ENCODE data around the gene NACC2.
"Not testable (repeated sequence)": the region's sequence is repeated elsewhere in the genome, so short reads cannot be mapped to it uniquely, and the experiment has no call there.

The NACC2 gene

GRCh38 chr9:136079211-136079915 lies 15.7 kb downstream of the NACC2 start:
- no peak for DNase-seq

GRCh38 chr9:136078498-136079011 lies 16.5 kb downstream of the NACC2 start:
- no peak for DNase-seq

GRCh38 chr9:136078024-136078423 lies 17.1 kb downstream of the NACC2 start:
- DNase-seq = no peak

GRCh38 chr9:136077491-136077890 lies 17.6 kb downstream of the NACC2 start:
- no peak for DNase-seq

GRCh38 chr9:136075881-136076678 lies 19.0 kb downstream of the NACC2 start:
- DNase-seq = no peak

- DNase-seq = no peak
Observed at GRCh38 chr9:136075134-136075841, 19.8 kb downstream of the NACC2 start.

- no peak for DNase-seq
Observed at GRCh38 chr9:136074706-136075105, 20.4 kb downstream of the NACC2 start.

- no peak for DNase-seq
Observed at GRCh38 chr9:136062657-136063439, 32.2 kb downstream of the NACC2 start.

- DNase-seq = not testable (repeated sequence)
Observed at GRCh38 chr9:136061916-136062315, 33.2 kb downstream of the NACC2 start.

GRCh38 chr9:136061405-136061804 lies 33.7 kb downstream of the NACC2 start:
- DNase-seq = no peak

GRCh38 chr9:136060671-136061371 lies 34.3 kb downstream of the NACC2 start:
- no peak for DNase-seq

- DNase-seq = no peak
Observed at GRCh38 chr9:136059851-136060670, 35.0 kb downstream of the NACC2 start.

GRCh38 chr9:136059321-136059791 lies 35.7 kb downstream of the NACC2 start:
- no peak for DNase-seq

GRCh38 chr9:136058801-136059302 lies 36.2 kb downstream of the NACC2 start:
- no peak for DNase-seq

- DNase-seq = no peak
Observed at GRCh38 chr9:136058084-136058483, 37.0 kb downstream of the NACC2 start.

GRCh38 chr9:136057236-136058081 lies 37.6 kb downstream of the NACC2 start:
- DNase-seq = no peak

GRCh38 chr9:136056546-136057235 lies 38.4 kb downstream of the NACC2 start:
- DNase-seq = no peak

- DNase-seq = no peak
Observed at GRCh38 chr9:136055715-136056545, 39.2 kb downstream of the NACC2 start.
